ENCODE results near the gene XPR1.

The XPR1 gene

DNA sequence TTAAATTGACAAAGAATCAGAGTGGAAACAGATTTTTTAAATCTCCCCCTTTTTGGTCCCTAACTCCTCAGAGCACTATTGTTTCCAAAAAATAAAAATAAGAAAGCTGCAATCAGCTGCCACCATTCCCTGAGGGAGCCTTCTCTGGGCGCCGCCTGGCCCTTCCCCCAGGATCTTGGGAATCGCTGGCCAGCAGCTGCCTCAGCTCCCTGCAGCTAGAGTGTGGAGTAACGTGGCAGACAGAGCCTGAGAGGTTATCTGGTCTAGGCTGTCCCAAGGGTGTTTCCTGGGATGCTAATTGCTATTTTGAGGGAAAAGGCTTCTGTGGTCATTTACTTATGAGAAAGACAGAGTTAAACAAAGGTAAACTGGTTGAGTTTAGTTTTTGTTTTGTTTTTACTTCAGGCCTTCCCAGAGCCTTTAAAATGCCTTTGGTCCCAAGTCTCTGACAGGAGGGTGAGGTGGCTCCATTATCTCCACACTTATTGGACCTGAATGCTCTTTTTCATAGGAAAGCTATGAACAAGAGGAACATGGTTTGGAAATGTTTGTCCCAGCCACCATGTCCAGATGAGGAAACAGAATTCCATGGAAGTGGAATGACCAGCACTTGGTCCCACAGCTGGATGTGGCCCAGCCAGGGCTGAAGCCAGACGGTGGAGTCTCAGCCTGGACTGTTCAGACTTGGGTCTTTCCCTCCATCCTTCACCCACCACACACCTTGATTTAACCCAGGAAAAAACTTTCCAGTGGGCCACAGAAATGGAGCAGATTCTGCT lies 266.8 kb downstream of the XPR1 start:
- DNase-seq: no peak

GRCh38 chr1:180899262-180899661 lies 267.4 kb downstream of the XPR1 start:
- no peak for DNase-seq

- no peak for DNase-seq
These were observed 269.5 kb downstream of the XPR1 start for GRCh38 chr1:180901076-180901990.

GRCh38 chr1:180902541-180902940 lies 270.7 kb downstream of the XPR1 start:
- no peak for DNase-seq

DNA sequence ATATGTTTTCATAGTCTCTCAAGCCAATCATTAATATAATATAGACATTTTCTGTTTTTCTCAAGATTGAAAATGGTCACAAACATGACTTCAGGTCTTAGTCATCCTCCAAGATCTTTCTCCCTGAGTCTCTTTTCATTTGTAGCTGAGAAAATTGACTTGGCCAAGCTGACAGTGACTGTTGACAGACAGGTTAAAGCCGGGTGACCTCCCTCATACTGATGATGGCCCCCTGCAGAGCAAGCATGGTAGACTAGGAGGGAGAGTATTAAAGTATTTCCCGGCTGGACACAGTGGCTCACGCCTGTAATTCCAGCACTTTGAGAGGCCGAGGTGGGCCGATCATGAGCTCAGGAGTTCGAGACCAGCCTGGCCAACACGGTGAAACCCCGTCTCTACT lies 274.1 kb downstream of the XPR1 start:
- no peak for DNase-seq

GRCh38 chr1:180906511-180906910 lies 274.7 kb downstream of the XPR1 start:
- no peak for DNase-seq

GRCh38 chr1:180907313-180908055 lies 275.7 kb downstream of the XPR1 start:
- DNase-seq: no peak

GRCh38 chr1:180908074-180908765 lies 276.4 kb downstream of the XPR1 start:
- DNase-seq: no peak

- no peak for DNase-seq
These were observed 277.2 kb downstream of the XPR1 start for GRCh38 chr1:180909005-180909414.

GRCh38 chr1:180909462-180909976 lies 277.7 kb downstream of the XPR1 start:
- no peak for DNase-seq

DNA sequence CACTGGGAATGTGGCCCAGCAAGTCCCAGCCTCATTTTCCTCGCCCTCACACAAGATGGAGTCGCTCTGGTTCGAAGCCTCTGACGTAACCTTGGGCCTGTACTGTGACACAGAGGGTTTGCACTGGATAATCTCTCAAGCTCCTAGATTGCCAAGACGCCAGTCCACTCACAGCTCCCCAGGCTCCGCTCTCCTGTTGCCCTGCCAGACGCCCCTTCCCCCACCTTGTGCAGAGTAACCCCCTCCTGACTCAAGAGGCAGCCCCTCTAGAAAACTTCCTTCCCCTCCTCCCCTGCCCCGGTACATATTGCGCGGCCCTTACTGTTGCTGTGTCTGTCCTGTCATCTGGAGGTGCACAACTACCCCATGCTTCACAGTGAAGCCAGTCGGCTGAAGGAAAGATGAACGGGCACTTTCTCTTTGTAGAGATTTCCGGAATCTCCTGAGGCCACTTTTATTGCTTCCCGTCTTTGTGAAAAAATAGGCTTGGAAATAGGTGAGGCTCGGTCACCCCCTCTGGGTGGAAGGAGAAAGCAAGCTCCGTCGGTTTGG lies 279.9 kb downstream of the XPR1 start:
- DNase-seq: no peak

DNA sequence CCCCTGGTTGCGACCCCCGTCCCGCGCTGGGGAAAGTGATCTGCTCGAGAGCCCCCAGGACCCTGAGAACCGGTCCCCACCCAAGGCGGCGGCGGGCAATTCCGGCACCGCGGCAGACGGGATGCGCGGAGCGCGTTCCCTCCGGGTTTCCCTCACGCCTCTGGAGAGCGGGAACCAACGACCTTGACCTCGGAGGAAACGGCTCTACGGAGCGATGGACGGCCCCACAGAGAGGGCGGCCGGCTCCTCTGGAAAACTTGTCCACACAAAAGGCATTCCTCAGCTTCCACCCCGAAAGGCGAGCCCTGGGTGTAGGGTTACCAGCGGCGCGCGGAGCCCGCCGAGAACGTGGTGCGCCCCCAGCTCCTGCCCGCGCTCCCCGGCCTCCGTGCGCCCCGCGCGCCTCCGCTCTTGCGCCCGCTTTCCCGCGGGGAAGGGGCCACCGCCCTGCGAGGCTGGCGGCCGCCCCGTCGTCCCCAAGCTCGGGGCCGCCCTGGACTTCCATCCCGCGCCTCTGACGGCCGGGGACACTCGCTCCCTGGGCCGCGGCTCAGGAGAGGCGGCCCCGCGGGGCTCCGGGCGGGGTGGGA lies 280.5 kb downstream of the XPR1 start:
- no peak for DNase-seq

- peak; percentile 29 for DNase-seq
These were observed 281.2 kb downstream of the XPR1 start, which contains the start of gene KIAA1614 for GRCh38 chr1:180912801-180913565. Gene KIAA1614 (plus strand): TSS chr1:180912897. CDS start chr1:180913244, 347 bp downstream.

DNA sequence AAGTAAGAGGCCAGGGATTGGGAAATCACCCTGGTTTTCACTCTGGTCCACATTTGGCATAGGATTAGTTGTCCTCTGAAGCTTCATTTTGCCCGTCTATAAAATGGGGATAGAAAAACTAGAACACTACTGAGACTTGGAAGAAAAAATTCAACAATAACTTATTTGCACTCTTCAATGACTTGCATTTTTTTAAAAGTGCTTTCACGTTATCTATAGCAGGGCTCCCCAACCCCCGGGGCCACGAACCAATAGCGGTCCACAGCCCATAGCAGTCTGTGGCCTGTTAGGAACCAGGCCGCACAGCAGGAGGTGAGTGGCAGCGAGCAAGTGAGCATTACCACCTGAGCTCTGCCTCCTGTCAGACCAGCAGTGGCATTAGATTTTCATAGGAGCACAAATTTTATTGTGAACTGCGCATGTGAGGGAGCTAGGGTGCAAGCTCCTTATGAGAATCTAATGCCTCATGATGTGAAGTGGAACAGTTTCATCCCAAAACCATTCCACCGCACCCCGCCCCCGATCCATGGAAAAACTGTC lies 283.7 kb downstream of the XPR1 start:
- DNase-seq: no peak

DNA sequence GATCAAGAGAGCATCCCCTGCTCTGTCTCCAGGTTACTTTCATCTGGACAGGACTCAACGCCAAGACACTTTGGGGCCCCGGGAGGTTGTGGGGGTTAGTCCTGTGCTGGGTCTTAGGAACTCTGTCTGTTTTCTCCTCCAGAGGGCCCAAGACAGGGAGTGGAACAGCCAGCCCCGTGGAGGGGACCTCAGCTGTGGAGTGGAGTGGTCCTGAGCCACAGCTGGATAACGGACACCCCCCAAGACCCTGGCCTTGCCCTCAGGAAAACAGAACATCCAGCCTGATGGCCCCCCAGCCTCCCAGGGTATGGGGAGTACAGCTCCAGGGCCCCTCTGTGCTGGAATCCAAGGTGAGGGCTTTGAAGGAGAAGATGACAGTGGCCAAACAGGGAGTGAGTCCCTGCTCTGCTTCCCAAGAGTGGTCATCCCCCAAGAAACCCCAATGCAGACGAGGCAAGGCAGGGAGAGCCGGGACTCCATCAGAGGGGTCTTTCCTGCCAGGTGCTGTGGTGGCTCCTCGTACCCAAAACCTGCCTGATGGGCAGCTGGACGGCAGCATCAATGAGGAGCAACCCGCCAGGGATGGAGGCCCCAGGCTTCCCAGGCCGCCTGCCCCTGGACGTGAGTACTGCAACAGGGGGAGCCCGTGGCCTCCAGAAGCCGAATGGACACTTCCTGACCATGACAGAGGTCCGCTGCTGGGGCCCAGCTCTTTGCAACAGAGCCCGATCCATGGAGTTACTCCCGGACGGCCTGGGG lies 284.4 kb downstream of the XPR1 start:
- no peak for DNase-seq

DNA sequence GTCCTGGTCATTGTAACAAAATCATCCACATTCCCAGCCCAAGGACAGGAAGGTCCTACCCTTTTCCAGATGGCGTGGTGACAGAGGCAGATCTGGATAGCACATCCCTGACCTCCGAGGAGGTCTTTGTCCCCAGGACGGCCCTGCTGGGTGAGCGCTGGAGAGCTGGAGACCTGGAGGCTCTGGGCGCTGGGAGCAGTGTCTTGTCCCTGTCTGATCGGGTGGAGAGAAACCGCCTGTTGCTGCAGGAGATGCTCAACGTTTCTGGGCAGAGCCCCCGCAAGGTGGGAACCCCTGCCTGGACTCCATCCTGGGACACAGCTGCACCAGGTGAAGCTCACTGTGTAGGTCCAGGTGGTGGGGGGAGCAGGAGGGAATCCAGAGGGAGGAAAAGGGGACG lies 284.9 kb downstream of the XPR1 start:
- DNase-seq: no peak

- DNase-seq: no peak
These were observed 285.7 kb downstream of the XPR1 start for GRCh38 chr1:180917306-180918065.

GRCh38 chr1:180918519-180918918 lies 286.7 kb downstream of the XPR1 start:
- DNase-seq: no peak

GRCh38 chr1:180919183-180919700 lies 287.4 kb downstream of the XPR1 start:
- DNase-seq: no peak

All from midbrain (tissue), 1 donor.